22Rv1 (cell line): ENCODE data around the gene CARMIL1.

Experiments used
- ZFX ChIP-seq: fragments of 450-650 bp; IDR thresholded peaks from 2 replicates; pipeline ENCODE4 v1.6.1; 2017; ENCODE audit warnings: antibody characterized with exemption, borderline replicate concordance
- TF ChIP-seq, protein P1 (sequence below): fragments of 450-650 bp; IDR thresholded peaks from 2 replicates; pipeline ENCODE4 v1.5.1; 2017; ENCODE audit warnings: mild to moderate bottlenecking

DNA sequence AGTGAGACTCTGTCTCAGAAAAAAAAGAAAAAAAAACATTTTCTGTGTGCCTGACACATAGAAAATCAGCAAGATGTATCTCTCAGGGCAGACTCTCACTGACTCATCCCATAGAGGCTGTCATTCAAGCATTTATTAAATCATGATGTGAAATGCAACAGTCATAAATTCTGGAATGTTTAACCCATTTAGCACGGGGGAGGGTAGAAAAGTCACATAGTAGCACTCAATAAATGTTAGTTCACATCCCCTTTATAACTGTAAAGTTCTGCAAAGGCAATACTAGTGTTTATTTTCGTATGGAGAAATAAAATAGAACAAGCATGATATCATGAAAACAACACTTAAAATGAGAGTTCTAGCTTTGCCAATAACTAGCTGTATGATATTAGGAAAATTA is 15.5 kb upstream of the CARMIL1 start:
- TF ChIP-seq, protein P1, sequence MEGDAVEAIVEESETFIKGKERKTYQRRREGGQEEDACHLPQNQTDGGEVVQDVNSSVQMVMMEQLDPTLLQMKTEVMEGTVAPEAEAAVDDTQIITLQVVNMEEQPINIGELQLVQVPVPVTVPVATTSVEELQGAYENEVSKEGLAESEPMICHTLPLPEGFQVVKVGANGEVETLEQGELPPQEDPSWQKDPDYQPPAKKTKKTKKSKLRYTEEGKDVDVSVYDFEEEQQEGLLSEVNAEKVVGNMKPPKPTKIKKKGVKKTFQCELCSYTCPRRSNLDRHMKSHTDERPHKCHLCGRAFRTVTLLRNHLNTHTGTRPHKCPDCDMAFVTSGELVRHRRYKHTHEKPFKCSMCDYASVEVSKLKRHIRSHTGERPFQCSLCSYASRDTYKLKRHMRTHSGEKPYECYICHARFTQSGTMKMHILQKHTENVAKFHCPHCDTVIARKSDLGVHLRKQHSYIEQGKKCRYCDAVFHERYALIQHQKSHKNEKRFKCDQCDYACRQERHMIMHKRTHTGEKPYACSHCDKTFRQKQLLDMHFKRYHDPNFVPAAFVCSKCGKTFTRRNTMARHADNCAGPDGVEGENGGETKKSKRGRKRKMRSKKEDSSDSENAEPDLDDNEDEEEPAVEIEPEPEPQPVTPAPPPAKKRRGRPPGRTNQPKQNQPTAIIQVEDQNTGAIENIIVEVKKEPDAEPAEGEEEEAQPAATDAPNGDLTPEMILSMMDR, result no peak
- no peak for TF ChIP-seq ZFX
